COR-L47 (cell line): ENCODE data around the gene ZNF784.

Experiments used
- DNase-seq: peaks from one replicate; lab custom pipeline; 2025; lab: John Stamatoyannopoulos, UW

ZNF784 gene

DNA sequence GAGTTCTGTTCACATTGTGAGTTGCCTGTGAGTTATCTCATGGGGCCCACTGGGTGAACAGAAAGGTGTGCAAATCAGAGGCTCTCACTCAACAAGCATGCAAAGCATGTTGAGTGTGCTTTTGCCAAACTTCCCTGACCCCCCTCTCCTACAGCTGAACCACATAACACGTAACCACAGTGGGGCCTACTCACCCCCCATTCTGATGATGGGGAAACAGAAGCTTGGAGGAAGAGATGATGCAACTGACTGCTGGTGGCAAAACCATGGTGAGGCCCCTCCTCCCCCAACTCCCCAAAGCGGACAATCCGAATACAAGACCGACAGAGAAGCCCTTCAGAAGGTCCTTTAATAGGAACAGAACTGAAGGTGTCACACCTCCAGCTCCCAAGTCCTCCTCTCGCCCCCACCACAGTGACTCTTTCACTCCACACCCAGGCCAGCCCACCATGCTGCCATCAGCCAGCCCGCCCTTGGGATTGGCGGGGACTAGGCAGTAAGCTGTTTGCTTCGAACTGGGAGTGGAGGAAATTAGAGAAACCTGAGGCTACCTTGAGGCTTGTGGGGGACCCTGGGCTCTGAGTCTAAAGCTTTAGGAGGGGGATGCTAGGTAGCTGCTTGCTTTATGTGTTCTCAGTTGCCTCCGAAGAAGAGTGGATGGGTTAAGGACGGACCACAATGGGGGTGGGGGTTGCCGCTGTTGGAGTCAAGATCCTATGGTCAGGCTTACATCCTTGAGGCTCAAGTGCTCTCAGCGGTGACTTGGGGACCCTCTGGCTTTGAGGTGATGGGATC is 3.8 kb downstream of the ZNF784 start:
- DNase-seq, result no peak

DNA sequence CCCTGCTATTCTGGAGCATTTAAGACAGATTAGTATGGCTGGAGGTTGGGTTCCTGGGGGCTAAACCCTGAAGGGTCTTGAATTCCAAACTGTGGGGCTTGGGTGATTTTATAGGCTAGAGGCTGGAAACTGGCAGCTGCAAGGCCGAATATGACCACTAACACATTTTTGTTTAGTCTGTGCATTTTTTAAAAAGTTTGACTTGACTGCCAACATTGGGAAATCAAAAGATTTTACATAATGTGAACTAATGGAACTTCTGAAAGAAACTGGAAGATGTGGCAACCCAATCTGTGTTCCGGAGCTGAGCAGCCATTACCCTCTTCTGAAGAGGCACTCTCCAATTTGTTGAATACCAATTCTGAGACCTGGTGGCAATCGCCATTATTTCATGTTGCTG is 5.1 kb downstream of the ZNF784 start:
- DNase-seq, result no peak

DNA sequence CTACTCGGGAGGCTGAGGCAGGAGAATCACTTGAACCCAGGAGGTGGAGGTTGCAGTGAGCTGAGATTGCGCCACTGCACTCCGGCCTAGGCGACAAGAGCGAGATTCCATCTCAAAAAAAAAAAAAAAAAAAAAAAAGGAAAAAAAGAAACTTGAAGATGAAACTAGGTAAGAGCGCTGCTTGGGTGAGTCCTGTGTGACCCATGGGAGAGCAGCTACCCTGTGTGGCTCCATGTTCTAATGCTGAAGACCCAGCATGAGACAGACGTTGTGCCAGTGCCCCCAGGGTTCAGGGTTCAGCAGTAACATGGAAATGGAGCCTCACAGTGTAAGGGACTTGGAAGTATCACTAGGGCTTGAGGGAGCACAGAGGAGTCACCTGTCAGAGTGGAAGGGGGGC is 5.9 kb downstream of the ZNF784 start:
- DNase-seq, result no peak

DNA sequence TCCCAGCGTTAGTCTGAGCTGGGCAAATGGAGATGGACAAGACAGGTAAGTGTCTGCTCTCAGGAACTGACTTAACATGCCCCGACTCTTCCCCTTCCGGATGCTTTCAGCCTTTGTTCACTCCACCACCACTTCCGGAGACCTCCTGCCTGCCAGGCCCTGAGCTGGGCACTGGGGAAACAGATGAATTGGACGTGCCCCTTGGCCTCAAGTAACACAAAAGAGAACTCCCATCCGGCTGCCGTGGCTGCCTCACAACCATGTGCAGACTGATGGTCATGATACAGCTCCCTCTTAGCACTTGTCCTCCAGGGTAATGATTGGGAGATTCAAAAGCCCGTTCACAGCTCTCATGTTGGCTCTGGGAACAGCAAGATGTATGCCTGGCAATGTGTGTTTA is 6.9 kb downstream of the ZNF784 start:
- no peak for DNase-seq

DNA sequence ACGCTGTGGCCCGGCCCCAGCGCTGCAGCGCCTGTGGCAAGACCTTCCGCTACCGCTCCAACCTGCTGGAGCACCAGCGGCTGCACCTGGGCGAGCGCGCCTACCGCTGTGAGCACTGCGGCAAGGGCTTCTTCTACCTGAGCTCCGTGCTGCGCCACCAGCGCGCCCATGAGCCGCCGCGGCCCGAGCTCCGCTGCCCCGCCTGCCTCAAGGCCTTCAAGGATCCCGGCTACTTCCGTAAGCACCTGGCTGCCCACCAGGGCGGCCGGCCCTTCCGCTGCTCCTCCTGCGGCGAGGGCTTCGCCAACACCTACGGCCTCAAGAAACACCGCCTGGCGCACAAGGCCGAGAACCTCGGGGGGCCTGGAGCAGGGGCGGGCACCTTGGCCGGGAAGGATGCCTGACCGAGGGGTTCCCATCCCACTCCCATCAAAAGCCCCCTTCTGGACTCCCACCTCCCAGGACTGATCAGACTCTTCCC is 7.9 kb downstream of the ZNF784 start:
- DNase-seq, result no peak

DNA sequence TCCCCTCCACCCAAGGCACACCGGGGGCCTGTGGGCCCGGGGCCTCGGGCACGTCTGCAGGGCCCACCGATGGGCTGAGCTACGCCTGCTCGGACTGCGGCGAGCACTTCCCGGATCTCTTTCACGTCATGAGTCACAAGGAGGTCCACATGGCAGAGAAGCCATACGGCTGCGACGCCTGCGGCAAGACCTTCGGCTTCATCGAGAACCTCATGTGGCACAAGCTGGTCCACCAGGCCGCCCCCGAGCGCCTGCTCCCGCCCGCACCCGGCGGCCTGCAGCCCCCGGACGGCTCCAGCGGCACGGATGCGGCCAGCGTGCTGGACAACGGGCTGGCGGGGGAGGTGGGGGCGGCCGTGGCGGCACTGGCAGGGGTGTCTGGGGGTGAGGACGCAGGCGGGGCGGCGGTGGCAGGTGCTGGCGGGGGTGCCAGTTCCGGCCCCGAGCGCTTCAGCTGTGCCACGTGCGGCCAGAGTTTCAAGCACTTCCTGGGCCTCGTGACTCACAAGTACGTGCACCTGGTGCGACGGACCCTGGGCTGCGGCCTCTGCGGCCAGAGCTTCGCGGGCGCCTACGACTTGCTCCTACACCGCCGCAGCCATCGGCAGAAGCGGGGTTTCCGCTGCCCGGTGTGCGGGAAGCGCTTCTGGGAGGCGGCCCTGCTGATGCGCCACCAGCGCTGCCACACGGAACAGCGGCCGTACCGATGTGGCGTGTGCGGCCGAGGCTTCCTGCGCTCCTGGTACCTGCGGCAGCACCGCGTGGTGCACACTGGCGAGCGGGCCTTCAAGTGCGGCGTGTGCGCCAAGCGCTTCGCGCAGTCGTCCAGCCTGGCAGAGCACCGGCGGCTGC is 8.6 kb downstream of the ZNF784 start:
- DNase-seq, result no peak

DNA sequence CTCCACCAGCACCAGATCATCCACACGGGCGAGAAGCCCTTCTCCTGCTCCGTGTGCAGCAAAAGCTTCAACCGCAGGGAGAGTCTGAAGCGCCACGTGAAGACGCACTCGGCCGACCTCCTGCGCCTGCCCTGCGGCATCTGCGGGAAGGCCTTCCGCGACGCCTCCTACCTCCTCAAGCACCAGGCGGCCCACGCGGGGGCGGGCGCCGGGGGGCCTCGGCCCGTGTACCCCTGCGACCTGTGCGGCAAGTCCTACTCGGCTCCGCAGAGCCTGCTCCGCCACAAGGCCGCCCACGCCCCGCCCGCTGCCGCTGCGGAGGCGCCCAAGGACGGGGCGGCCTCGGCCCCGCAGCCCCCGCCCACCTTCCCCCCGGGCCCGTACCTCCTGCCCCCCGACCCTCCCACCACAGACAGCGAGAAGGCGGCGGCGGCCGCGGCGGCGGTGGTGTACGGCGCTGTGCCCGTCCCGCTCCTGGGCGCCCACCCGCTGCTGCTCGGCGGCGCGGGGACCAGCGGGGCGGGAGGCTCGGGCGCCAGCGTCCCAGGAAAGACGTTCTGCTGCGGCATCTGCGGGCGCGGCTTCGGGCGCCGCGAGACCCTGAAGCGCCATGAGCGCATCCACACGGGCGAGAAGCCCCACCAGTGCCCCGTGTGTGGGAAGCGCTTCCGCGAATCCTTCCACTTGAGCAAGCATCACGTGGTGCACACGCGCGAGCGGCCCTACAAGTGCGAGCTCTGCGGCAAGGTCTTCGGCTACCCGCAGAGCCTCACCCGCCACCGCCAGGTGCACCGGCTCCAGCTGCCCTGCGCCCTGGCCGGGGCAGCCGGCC is 9.4 kb downstream of the ZNF784 start:
- DNase-seq, result no peak

DNA sequence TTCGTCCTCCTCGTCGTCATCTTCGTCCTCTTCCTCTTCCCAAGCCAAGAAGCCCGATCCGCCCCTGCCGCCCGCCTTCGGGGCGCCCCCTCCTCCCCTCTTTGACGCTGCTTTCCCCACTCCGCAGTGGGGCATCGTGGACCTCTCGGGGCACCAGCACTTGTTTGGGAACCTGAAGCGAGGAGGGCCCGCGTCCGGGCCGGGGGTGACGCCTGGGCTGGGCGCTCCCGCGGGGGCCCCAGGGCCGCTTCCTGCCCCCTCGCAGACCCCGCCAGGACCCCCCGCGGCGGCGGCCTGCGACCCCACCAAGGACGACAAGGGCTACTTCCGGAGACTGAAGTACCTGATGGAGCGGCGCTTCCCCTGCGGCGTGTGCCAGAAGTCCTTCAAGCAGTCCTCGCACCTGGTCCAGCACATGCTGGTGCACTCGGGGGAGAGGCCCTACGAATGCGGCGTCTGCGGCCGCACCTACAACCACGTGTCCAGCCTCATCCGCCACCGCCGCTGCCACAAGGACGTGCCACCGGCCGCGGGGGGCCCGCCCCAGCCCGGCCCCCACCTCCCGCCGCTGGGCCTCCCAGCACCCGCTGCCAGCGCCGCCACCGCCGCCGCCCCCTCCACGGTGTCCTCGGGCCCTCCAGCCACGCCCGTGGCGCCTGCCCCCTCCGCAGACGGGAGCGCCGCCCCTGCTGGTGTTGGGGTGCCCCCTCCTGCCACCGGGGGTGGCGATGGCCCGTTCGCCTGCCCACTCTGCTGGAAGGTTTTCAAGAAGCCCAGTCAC is 10.2 kb downstream of the ZNF784 start:
- DNase-seq, result no peak

DNA sequence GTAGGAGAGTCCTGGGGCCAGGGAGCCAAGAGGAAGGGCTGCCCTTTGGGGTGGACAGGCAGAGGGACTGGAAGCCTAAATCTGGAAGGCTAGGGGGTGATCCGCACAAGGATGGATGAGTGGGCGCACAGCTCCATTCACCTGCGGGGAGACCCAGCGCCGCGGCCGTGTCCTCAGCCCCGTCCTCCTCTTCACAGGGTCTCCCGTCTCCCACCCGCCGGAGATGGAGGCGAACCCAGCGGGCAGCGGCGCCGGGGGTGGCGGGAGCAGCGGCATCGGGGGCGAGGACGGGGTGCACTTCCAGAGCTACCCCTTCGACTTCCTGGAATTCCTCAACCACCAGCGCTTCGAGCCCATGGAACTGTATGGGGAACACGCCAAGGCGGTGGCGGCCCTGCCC is 11.0 kb downstream of the ZNF784 start:
- no peak for DNase-seq

DNA sequence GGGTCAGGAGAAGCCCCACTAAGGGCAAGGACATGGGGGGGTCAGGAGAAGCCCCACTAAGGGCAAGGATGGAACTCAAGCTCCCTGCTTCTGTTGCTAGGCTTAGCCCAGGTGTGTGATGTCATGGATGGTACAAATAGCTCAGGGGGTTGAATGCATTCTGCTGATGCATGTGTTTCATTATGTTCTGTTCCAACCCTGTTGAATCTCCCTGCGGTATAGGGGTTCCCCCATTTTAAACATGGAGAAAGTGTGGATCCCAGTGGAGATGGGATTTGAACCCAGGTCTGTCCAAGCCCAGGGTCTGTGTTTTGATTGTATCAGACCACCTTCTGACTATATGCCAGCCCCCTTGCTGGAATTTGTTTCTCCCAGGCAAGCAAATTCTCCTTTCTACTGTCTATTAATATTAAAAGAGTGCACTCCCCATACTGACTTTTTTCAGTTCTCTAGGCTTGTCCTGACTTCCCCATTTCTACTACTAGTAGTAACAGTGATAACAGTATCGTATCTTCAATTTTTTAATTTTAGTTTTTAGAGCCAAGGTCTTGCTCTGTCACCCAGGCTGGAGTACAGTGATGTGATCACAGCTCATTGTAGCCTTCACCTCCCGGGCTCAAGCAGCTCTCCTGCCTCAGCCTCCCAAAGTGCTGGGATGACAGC is 12.3 kb downstream of the ZNF784 start:
- no peak for DNase-seq

DNA sequence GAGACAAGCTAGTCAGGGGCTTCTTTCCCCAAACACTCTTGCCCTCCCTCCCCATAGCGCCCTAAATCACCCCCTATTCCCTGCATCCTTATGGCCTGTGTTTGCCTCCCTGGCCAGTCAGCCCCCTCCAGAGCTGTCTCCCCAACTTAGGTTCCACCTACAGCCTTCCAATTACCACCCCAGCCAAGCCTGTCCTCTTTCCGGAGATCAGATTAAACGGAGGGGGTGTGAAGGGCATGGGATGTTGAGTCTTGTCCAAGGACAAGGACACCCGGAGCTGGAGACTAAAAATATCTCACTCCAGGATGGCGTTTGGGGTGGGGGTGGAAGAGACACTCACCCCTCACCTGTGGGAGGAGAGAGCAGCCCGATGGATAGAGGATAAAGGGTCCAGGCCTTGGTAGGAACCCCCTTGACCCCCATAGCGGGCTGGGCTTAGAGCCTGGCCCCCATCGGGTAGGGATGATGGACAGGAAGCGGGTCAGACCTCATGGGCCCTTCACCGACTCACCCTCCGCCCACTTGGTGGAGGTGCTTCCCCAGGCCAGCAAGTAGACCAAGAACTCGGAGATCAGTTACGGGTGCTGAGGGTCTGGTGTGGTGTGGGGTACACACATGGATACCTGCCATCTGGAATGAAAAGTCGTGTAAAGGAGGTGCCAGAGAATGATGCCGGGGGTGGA is 12.9 kb downstream of the ZNF784 start:
- DNase-seq, result no peak

DNA sequence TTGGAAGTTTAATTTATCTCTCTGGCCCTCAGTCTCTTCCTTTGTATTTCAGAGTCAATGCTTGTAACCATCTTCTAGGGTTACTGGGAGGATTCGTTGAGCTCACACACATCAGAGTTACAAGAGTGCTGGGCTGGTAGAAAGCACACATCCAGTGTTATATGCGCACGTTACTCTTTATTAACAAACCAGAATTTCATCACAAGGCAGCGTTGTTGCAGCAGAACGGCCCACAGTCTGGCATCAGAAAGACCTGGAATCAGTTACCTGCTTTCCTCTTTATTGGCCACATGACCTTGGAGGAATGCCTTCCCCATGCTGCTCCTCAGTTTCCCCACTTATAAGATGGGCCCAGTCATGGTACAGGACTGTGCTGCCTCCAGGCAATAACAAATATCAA is 15.0 kb downstream of the ZNF784 start:
- DNase-seq, result no peak

DNA sequence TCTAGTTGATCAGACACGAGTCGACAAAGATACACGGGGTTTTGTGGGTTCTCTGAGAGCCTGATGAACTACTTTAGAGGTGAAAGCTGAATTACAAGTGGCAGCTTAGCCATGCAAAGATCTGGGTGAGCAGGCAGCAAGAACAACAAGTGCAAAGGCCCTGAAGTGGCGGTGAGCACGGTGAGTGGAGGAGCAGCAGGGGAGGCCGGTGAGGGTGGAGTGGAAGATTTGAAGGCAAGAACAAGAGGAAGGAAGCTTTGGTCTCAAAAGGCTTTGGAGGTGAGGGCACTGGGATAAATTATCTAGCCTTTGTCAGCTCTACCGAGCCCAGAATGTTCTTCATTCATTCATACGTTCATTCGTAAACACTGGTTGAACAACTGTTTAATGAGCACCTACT is 17.5 kb downstream of the ZNF784 start:
- DNase-seq, result no peak

DNA sequence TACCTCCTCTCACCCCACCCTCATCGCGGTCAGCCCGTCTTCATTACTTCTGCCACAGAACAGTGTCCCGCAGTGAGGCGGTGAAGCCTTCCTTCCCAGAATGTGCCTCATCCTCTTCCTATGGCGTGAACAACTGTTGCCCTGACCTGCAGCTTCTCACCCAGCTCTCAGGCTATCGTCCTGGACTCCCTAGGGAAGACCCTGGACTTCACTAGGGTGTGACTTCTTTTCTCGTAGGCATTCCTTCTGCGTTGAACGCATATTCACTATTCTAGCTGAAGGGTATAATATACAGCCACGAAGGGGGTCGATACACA is 17.9 kb downstream of the ZNF784 start:
- no peak for DNase-seq

DNA sequence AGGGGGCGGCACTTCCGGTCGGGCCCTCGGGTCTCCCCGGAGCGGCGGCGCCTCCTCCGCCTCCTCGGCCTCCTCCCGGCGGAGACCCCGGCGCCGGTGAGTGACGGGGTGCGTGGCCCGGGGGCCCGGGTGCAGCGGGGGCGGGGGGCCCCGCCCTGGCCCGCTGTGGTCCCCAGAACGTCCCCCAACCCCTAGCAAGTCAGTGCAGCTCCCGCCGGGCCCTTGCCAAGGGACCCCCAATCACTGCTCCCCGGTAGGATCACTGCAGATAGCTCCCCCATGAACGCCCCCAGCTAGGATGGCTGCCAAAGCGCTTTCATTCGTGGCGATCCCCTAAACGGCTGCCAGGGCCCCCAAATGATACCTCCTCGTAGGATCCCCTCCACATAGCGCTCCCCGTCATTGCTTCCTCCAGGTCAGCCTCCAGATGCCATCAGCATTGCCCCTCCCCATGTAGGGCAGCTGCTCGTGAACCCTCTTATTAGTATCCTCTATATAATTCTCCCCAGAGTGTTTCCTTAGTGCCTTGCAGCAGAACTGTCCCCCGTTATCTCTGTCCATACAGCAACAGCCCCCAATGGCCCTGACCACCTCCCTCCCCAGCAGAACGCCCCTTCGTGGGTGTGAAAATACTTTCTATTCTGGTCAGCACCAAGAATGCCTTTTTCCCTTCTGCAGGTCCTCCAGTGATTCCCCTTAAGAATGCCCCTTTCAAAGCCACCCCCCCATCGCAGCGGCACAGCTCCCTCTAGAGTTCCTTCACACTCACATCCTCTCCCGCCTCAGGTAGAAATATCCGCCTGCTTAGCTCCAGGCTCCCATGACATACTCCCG is 18.5 kb downstream of the ZNF784 start, which contains the start of gene ZNF865:
Gene ZNF865, plus strand, starts transcription at position 11 of the 834 bp plus-strand sequence. CDS start 7,972 bp downstream, outside the sequence.
- peak; percentile 72 for DNase-seq

DNA sequence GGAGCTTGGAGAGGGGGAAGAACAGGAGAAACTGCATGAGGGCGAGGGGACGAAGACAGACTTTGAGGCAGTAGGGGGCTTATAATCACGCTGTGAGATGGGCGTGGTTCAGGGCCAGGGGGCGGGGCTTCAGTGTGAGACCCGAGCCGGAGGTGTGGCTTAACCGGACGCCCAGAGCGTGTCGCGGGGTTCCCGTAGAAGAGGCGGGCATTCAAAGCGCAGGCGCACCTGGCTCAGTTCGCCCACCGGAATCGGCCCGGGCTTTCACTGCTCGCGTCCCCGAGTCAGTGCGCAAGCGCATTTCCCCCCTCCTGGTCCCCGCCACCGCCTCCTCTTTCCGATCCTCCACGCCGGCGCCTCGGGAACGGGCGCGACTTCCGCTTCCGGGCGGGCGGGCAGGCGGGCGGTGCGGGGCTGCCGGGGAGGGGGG is 19.1 kb downstream of the ZNF784 start:
- peak; percentile 99 for DNase-seq

DNA sequence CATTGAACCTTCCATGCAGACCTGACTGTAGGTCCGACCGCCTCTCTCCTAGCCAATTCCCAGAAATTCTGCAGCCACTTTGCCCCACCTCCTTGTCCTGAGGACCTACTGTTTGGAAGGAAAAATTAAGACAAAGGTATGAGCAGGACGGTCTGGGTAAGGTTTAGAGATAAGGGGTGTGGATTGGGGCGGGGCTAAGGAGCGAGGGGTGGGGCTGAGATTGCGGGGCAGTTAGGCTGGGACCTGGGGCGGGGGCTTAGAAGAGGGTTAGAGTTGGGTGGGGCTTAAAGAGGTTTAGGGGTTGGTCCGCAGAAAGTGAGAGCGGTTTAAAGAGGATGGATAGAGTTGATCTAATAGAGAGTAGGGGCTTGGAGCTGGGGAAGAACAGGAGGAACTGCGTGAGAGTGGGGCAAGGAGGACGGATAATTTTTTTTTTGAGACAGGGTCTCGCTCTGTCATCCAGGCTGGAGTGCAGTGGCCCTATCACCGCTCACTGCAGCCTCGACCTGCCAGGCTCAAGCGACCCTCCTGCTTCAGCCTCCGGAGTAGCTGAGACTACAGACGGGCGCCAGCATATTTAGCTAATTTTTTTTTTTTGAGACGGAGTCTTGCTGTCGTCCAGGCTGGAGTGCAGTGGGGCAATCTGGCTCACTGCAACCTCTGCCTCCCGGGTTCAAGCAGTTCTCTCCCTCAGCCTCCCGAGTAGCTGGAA is 20.6 kb downstream of the ZNF784 start:
- no peak for DNase-seq

DNA sequence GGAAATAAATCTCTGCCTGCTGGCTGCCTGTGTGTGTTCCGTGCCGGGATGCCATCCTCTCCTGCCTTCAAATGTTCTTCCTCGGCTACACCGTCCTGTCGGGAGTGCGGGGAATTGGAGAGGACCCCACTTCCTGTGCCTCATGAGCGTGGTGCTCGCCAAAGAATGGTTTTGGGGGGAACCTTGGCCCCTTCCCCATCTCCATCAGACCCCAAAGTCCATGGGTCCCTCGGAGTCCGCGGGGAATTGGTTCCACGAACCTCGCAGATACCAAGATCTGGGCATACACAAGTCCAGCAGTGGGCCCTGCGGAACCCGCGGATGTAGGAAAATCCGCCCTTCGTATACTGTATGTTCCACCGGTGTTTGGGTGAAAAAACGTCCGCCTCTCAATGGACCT is 21.3 kb downstream of the ZNF784 start:
- DNase-seq, result no peak
